ENCODE measurements around the gene XYLT1. TPM values are rescaled to one million over a fixed set of nuclear protein-coding genes. Genes with fewer than 3 reads are reported as not detected.

XYLT1 gene
- total and polyA plus RNA-seq, 2 of the 4 experiments (the other 2 are of a cell fraction): 9.0 to 12.7 TPM

DNA sequence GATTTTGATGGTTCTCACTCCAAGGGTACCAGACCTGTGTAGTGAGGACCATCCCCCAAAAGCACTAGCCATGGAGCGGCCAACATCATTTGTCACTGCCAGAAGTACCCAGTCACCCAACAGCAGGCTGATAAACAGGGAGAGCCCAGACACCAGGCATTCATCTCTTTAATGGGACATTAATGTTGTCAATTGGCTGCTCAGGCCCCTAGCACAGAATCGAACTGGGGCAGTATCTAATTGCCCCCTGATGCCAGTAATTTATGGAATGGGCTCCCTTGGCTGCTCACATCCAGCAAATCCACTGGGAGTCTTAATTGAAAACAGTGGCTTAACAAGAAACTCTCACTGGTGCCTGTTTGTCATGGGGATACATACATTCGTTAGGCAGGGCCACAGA is 344.6 kb downstream of the XYLT1 start:
- Histone ChIP-seq H3K79me1 (ENCODE audit: low read depth in 1 of 2, low read length in 2 of 2) (no peaks in the 10 kb centered on the region; a peak in 1 of 4 replicates), H2AK9ac (replicated peaks; ENCODE audit: low read depth, low read length, poor library complexity) (no peak overlapping the region), H2AK5ac (ENCODE audit: low read depth, low read length) (no peak overlapping the region), H3K27ac (ENCODE audit: insufficient read depth, low read length) (no peak overlapping the region), H4K8ac (ENCODE audit: low read depth in 2 of 2, low read length in 2 of 2) (no peak overlapping the region), H2AFZ (replicated peaks; ENCODE audit: low read length, poor library complexity) (no peak overlapping the region), H3K23ac (ENCODE audit: low read depth, low read length) (no peak overlapping the region), H3K4me1 (ENCODE audit: control insufficient read depth, insufficient read depth, low read length) (no peaks in the 10 kb centered on the region), H2BK20ac (ENCODE audit: low read depth, low read length) (no peak overlapping the region), H3K56ac (ENCODE audit: extremely low read depth, insufficient read depth, low read length) (no peak overlapping the region), H4K5ac (ENCODE audit: low read depth, low read length) (no peak overlapping the region), H3K4me3 (ENCODE audit: insufficient read depth, low read depth, low read length) (no peak overlapping the region), H3K9me1 (ENCODE audit: insufficient read depth, low read length) (peaks cover 7% of the 10 kb centered on the region; the same call in 1 of the 2 replicates), H3K9ac (ENCODE audit: low read depth, low read length) (no peak overlapping the region), H3K14ac (replicated peaks; ENCODE audit: low read depth, low read length) (no peak overlapping the region), H3K27me3 (ENCODE audit: control insufficient read depth, insufficient read depth, low read length) (no peaks in the 10 kb centered on the region), H3K9me3 (ENCODE audit: control insufficient read depth, insufficient read depth, low read length) (no peaks in the 10 kb centered on the region), H2BK5ac (ENCODE audit: low read depth, low read length, poor library complexity, severe bottlenecking) (no peak overlapping the region), H4K20me1 (ENCODE audit: insufficient read depth, low read length) (no peaks in the 10 kb centered on the region), H2BK15ac (ENCODE audit: low read depth, low read length) (no peak overlapping the region), H3K36me3 (ENCODE audit: control insufficient read depth, insufficient read depth, low read length) (no peaks in the 10 kb centered on the region; the same call in 1 of the 2 replicates), H2BK120ac (ENCODE audit: low read depth, low read length) (no peak overlapping the region), H4K91ac (ENCODE audit: insufficient read depth, low read depth, low read length) (no peak overlapping the region), H3K4ac (ENCODE audit: low read depth, low read length) (no peak overlapping the region), H3K18ac (ENCODE audit: low read depth, low read length) (no peak overlapping the region), H3K4me2 (ENCODE audit: low read depth, low read length) (no peak overlapping the region)
- in situ Hi-C loops (cut with MboI; ENCODE audit: low sequenced_read_pairs): no loop called here
- no peak for DNase-seq
- intact Hi-C loops (cut with micrococcal nuclease): no loop called here
- ChIA-PET POLR2A (ENCODE audit: unreplicated experiment) (no interaction called here), CTCF (no interaction called here)
- no TSS peak for BruUV-seq (replicated peaks)
- WGBS, 2 experiments (ENCODE audit: extremely low coverage in 2 of 2, insufficient read length in 1 of 2): no CpG with 5 or more reads among the region's 3 CpGs
- TF ChIP-seq USF2 (IDR thresholded peaks at IDR 0.05; ENCODE audit: low read depth, low read length) (no peak), RAD21 (IDR thresholded peaks at IDR 0.05; ENCODE audit: low read length) (no peak), RFX5 (IDR thresholded peaks at IDR 0.05; ENCODE audit: low read depth, low read length) (no peak), MAZ (IDR thresholded peaks at IDR 0.05; ENCODE audit: borderline replicate concordance, low read depth, low read length) (no peak)
- no peak for ATAC-seq (ENCODE audit: low read depth)
- dilution Hi-C loops (cut with HindIII; ENCODE audit: low sequenced_read_pairs, unreplicated experiment): no loop called here
